ENCODE data around the gene GPR132.

DNA sequence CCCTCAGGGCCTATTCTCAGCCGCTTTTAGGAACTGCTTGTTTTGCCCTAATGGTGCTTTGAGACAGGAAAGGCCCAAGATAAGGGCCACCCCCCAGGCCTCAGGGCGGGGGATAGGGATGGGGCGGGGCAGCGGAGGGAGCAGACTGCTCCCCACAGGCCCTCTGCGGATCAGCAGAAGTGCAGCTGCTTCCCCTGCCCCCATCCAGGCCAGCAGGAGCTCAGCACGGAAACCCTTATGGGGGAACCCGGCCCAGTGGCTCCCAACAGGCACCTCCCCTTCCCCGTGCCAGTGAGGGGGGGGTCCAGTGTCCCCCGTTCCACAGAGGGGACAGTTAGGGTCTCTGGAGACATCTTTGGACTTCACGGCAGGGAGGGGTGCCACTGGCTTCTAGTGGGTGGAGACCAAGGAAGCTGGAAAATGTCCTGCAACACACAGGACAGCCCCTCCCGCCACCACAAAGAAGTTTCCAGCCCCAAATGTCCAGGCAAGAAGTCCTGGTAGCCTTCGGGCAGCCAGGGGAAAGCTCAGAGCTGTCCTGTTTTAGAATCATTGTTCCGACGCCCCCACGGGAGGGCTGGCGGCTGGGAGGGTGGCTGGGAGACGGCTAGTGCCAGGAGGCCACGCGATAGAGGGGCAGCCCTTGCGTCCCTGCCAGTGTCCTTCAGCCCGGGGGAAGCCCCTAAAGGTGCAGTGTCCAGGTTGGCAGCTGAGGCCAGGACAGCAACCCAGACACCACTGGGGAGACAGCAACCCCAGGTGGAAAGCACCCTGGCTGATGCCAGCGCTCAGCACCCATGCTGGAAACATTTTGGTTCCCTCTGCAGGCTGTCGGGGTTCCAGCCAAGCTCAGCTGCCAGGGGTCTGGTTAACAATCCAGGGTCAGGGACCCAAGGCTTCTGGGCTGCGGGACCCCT lies 10.4 kb upstream of the GPR132 start:
- no peak for TF ChIP-seq POLR2A (IDR thresholded peaks at IDR 0.05; ENCODE audit: low read length)
- no peak for TF ChIP-seq GATA1 (IDR thresholded peaks at IDR 0.05; ENCODE audit: low read depth, low read length)

Data from erythroblast (primary cell).